Measurements from ENCODE around the gene MFNG. TPM values are rescaled to one million over a fixed set of nuclear protein-coding genes. Genes with fewer than 3 reads are reported as not detected.

The MFNG gene
- total RNA-seq, 1 experiment from 2014 or later, result 3.3 TPM

GRCh38 chr22:37443086-37443485, 43.1 kb downstream of the MFNG start:
- H2BK15ac ChIP-seq (ENCODE audit: low read depth, low read length), result no peak overlapping the region
- no peak overlapping the region for H3K18ac ChIP-seq (ENCODE audit: insufficient read length, low read depth, low read length)
- H3K23ac ChIP-seq (ENCODE audit: insufficient read length, low read depth, low read length), result no peak overlapping the region
- H2BK12ac ChIP-seq (ENCODE audit: insufficient read length, low read depth, low read length), result no peak overlapping the region
- H2AFZ ChIP-seq (ENCODE audit: low read length), result no peak overlapping the region
- no peak overlapping the region for H2AK5ac ChIP-seq (ENCODE audit: insufficient read length, low read length)
- H3T11ph ChIP-seq (ENCODE audit: low read length), result no peak overlapping the region
- no peaks in the 10 kb centered on the region for H3K9me3 ChIP-seq (ENCODE audit: control insufficient read depth, low read depth, low read length)
- no peak overlapping the region for H4K5ac ChIP-seq (ENCODE audit: insufficient read length, low read depth, low read length)
- no CpG with 5 or more reads among the region's 7 CpGs for WGBS (ENCODE audit: extremely low coverage, insufficient read length, low lambda C conversion rate)
- H3K4me1 ChIP-seq (ENCODE audit: insufficient read depth, low read length), result no peaks in the 10 kb centered on the region
- no peak overlapping the region for H2BK20ac ChIP-seq (ENCODE audit: low read depth, low read length, poor library complexity, severe bottlenecking)
- H3K79me2 ChIP-seq (ENCODE audit: insufficient read depth, low read length), result no peaks in the 10 kb centered on the region
- Mint-ChIP-seq H3K4me3 (no peak overlapping the region), H3K27ac (no peak overlapping the region), H3K36me3 (ENCODE audit: insufficient read depth in 1 of 3, low read depth in 3 of 3) (peaks cover 0 to 4% (median 3%) of the 10 kb centered on the region in 3 experiments; a peak in 1 of 7 replicates), H3K9me3 (peaks cover 5% of the 10 kb centered on the region in 2 experiments; a peak in 4 of 5 replicates), H3K4me1 (no peaks in the 10 kb centered on the region), H3K27me3 (ENCODE audit: low read depth) (peaks cover 44% of the 10 kb centered on the region)
- H3K27ac ChIP-seq (ENCODE audit: insufficient read length, low read depth, low read length), result no peak overlapping the region
- no peaks in the 10 kb centered on the region for H4K20me1 ChIP-seq (ENCODE audit: control insufficient read depth, insufficient read depth, insufficient read length)
- no peak overlapping the region for H3K14ac ChIP-seq (ENCODE audit: insufficient read depth, low read length)
- H3K23me2 ChIP-seq (ENCODE audit: insufficient read length, low read depth, low read length, poor library complexity, severe bottlenecking), result no peaks in the 10 kb centered on the region
- H2BK5ac ChIP-seq (ENCODE audit: insufficient read length, low read length), result no peak overlapping the region
- H4K8ac ChIP-seq (replicated peaks; ENCODE audit: insufficient read length, low read depth, low read length), result no peak overlapping the region
- no peak for TF ChIP-seq CTCF (conservative IDR thresholded peaks at IDR 0.05)
- H2BK120ac ChIP-seq (ENCODE audit: low read depth, low read length, poor library complexity, severe bottlenecking), result no peak overlapping the region
- no peak overlapping the region for H3K56ac ChIP-seq (ENCODE audit: insufficient read length, low read depth, low read length)
- no peak for DNase-seq
- no peaks in the 10 kb centered on the region for H3K79me1 ChIP-seq (ENCODE audit: insufficient read depth, low read depth, low read length, poor library complexity, severe bottlenecking)
- H3K4ac ChIP-seq (ENCODE audit: low read depth, low read length), result no peak overlapping the region
- H3K4me2 ChIP-seq (ENCODE audit: insufficient read depth, insufficient read length, low read length), result no peak overlapping the region
- no peak overlapping the region for H4K91ac ChIP-seq (ENCODE audit: insufficient read length, low read depth, low read length)
- H3K27me3 ChIP-seq (ENCODE audit: insufficient read depth, low read length), result no peaks in the 10 kb centered on the region
- H3K9ac ChIP-seq (ENCODE audit: extremely low read depth, insufficient read length, low read length), result no peak overlapping the region

Measured in H9 (cell line).